Measurements from ENCODE around the gene PHGDH. TPM values are rescaled to one million over a fixed set of nuclear protein-coding genes. Genes with fewer than 3 reads are reported as not detected.

Gene PHGDH
- total and polyA plus RNA-seq, 2 donors (not counting 3 experiments of a cell fraction or from before 2014, with no cell fraction given), result 37.9 to 120 TPM

GRCh38 chr1:119740261-119740660 is 28.5 kb downstream of the PHGDH start:
- Histone ChIP-seq H3K9me3 (replicated peaks; ENCODE audit: control insufficient read depth, insufficient read depth, low read length) (no peaks in the 10 kb centered on the region), H3K4me2 (ENCODE audit: insufficient read depth, low read length) (no peak overlapping the region), H2AFZ (ENCODE audit: low read depth, low read length) (no peak overlapping the region), H3K36me3 (ENCODE audit: control insufficient read depth in 2 of 2, extremely low read depth in 1 of 2, insufficient read depth in 2 of 2, low read length in 2 of 2) (peaks cover 3% of the 10 kb centered on the region in 2 experiments), H3K27me3 (ENCODE audit: control insufficient read depth in 2 of 2, insufficient read depth in 2 of 2, low read length in 2 of 2) (no peaks in the 10 kb centered on the region), H4K20me1 (replicated peaks; ENCODE audit: control insufficient read depth, extremely low read depth, insufficient read depth, low read length) (no peaks in the 10 kb centered on the region), H3K79me2 (ENCODE audit: control insufficient read depth, insufficient read depth, low read length) (no peaks in the 10 kb centered on the region), H3K9ac (replicated peaks; ENCODE audit: extremely low read depth, insufficient read depth, low read length) (no peak overlapping the region), H3K4me3 (replicated peaks in 1 of 3; ENCODE audit: insufficient read depth in 1 of 3, low read depth in 1 of 3, low read length in 3 of 3) (no peak overlapping the region), H3K27ac (ENCODE audit: insufficient read depth, low read depth, low read length) (no peak overlapping the region), H3K4me1 (ENCODE audit: control insufficient read depth, extremely low read depth, insufficient read depth, low read length) (no peaks in the 10 kb centered on the region), H3K9me1 (replicated peaks; ENCODE audit: control insufficient read depth, extremely low read depth, insufficient read depth, low read length) (no peaks in the 10 kb centered on the region)
- no TSS peak for BruUV-seq (replicated peaks)
- TF ChIP-seq POLR2A (IDR thresholded peaks at IDR 0.05; ENCODE audit: low read depth, low read length) (no peak), MYC (IDR thresholded peaks at IDR 0.05; ENCODE audit: low read depth, low read length) (no peak), JUN (IDR thresholded peaks at IDR 0.05; ENCODE audit: borderline replicate concordance, insufficient read depth, insufficient read length, low read depth) (no peak), MAX (IDR thresholded peaks at IDR 0.05; ENCODE audit: insufficient read depth, insufficient read length) (no peak), GATA2 (IDR thresholded peaks at IDR 0.05; ENCODE audit: insufficient read depth, insufficient read length, low read depth, low read length) (no peak), POLR2AphosphoS5 (IDR thresholded peaks at IDR 0.05; ENCODE audit: insufficient read depth, low read depth, low read length) (no peak), FOS (IDR thresholded peaks at IDR 0.05; ENCODE audit: borderline replicate concordance, insufficient read depth, low read length) (no peak), EZH2 (IDR thresholded peaks at IDR 0.05; ENCODE audit: borderline replicate concordance, low read depth, low read length, severe bottlenecking) (no peak)
- TF ChIP-seq, protein P1, sequence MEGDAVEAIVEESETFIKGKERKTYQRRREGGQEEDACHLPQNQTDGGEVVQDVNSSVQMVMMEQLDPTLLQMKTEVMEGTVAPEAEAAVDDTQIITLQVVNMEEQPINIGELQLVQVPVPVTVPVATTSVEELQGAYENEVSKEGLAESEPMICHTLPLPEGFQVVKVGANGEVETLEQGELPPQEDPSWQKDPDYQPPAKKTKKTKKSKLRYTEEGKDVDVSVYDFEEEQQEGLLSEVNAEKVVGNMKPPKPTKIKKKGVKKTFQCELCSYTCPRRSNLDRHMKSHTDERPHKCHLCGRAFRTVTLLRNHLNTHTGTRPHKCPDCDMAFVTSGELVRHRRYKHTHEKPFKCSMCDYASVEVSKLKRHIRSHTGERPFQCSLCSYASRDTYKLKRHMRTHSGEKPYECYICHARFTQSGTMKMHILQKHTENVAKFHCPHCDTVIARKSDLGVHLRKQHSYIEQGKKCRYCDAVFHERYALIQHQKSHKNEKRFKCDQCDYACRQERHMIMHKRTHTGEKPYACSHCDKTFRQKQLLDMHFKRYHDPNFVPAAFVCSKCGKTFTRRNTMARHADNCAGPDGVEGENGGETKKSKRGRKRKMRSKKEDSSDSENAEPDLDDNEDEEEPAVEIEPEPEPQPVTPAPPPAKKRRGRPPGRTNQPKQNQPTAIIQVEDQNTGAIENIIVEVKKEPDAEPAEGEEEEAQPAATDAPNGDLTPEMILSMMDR (IDR thresholded peaks at IDR 0.05; ENCODE audit: extremely low read depth in 1 of 2, insufficient read depth in 1 of 2, low read depth in 1 of 2, low read length in 2 of 2), result no peak
- DNase-seq (ENCODE audit: low read depth, low spot score) (no peak), FAIRE-seq (no peak)
- CTCF ChIA-PET, result no interaction called here
- dilution Hi-C loops (cut with MboI; ENCODE audit: extremely low pct_ligation_motif_present, low sequenced_read_pairs), result no loop called here
- POLR2A ChIA-PET, result no interaction called here
- intact Hi-C loops (cut with micrococcal nuclease), result no loop called here
